Right cardiac atrium (tissue), 5 donors: Measurements from ENCODE around the gene SRSF7. TPM values are rescaled to one million over a fixed set of nuclear protein-coding genes. Genes with fewer than 3 reads are reported as not detected.
A peak's percentile ranks its signal among the peaks of the same experiment; 100 is the strongest.
"Not testable (repeated sequence)": the region's sequence is repeated elsewhere in the genome, so short reads cannot be mapped to it uniquely, and the experiment has no call there.

ENCODE experiments used
- ATAC-seq, 2 donors: fragments of 200-7000 bp; cut with Tn5 transposase; one replicate each; pipeline versions ENCODE4 v1.8.0 to v1.9.1; 2020; ENCODE audit warnings: moderate library complexity in 2 of 2, mild to moderate bottlenecking in 1 of 2
- DNase-seq, 3 donors: peaks; one replicate each; pipeline ENCODE4 v3.0.0-alpha.2; 2020
- H3K27ac ChIP-seq: one replicate; pipeline ENCODE4 v1.5.1; 2013; ENCODE audit warnings: mild to moderate bottlenecking, low read length, control low read depth, moderate library complexity
- H3K27me3 ChIP-seq: one replicate; pipeline ENCODE4 v1.6.1; 2013; ENCODE audit not compliant: control insufficient read depth, insufficient read depth
- H3K4me1 ChIP-seq: one replicate; pipeline ENCODE4 v1.6.1; 2013; ENCODE audit warnings: low read length; ENCODE audit not compliant: control insufficient read depth, insufficient read depth
- H3K4me3 ChIP-seq: one replicate; pipeline ENCODE4 v1.5.1; 2013; ENCODE audit warnings: low read length, control low read depth
- H3K9me3 ChIP-seq: one replicate; pipeline ENCODE4 v1.6.1; 2013; ENCODE audit warnings: low read length; ENCODE audit not compliant: control insufficient read depth
- WGBS: extraction: QIAGEN DNeasy Blood & Tissue Kit; methylation state at CpG from one replicate; pipeline ENCODE4 v1.1.7; 2013; 5-methylcytosine and 5-hydroxymethylcytosine counted together
- intact Hi-C, 4 donors: fragments of 100-400 bp; cut with DNase I; formaldehyde crosslinking; loops; one replicate each; pipeline versions ENCODE4 v1.11.0 to v1.14.0; 2022 to 2023
- polyA plus RNA-seq: library from polyadenylated mRNA; stranded (reverse); fragments of 200-250 nt; gene quantifications from one replicate; pipeline ENCODE4 v1.2.3, GENCODE V29; 2013
- total RNA-seq, 4 donors: library from RNA; stranded (reverse); fragmentation: NEBNext Ultra II Directional; extraction: Animal tissue kit (Norgen Biotek cat#: 25700); gene quantifications; one replicate each; pipeline ENCODE4 v1.2.1, GENCODE V29; 2021
- donor health status: healthy with polysubstance abuse.
- donor health status: DM: no; HTN: yes; CAD: no.
- donor health status: DM: no; HTN: no; CAD: no.
- donor health status: DM: no; HTN: yes; CAD: no; lungs with severe emphysema.
- donor health status: DM: yes; HTN: yes; CAD: no.

SRSF7 gene
- total and polyA plus RNA-seq, 5 donors = 51.1 to 87.1 (median 61.0) TPM

- Histone ChIP-seq H3K4me1 (peaks cover 3% of the 10 kb centered on the region), H3K9me3 (no peaks in the 10 kb centered on the region), H3K27me3 (no peaks in the 10 kb centered on the region), H3K27ac (no peak overlapping the region), H3K4me3 (no peak overlapping the region)
- DNase-seq = no peak
- intact Hi-C loops = loop anchor here in 1 of 4 donors (5.0 to 10.0 kb wide), 2 partner anchors 162 to 209 kb away; no protein-coding TSS in a partner anchor
- 82% methylated on average over 3 of the region's 3 CpGs for WGBS
- ATAC-seq = no peak
Observed at GRCh38 chr2:38743672-38744398, 7.3 kb downstream of the SRSF7 start.

DNA sequence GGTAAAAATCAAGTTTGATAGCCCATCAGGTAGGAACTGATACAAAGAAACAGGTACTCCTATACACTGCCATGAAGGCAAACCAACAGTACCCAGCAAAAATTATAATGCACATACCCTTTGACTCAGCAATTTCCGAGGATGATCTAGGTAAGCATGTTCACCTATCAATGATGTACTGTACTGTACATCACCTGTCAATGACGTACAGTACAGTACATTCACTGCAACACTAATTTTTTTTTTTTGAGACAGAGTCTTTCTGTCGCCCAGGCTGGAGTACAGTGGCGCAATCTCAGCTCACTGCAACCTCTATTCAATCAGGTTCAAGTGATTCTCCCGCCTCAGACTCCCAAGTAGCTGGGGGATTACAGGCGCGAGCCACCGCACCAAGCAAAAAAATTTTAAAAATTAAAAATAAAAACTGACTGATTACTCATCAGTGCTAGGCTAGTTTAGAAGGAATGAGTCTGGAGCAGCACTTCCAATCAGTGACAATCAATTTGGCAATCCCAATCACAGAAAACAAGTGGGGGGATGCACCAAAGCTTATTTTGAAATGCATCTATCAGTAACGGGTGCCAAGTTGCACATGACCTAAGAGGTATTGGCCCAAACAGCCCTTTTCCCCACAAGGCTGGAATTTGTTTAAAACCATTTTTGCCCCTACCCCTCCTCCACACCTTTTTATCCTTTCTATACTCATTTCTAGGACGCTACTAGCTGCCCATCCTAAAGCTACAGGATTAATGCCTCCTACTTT lies 8.2 kb downstream of the SRSF7 start:
- Histone ChIP-seq H3K4me3 (no peak overlapping the region), H3K27ac (no peak overlapping the region), H3K27me3 (no peaks in the 10 kb centered on the region), H3K9me3 (no peaks in the 10 kb centered on the region), H3K4me1 (peaks cover 3% of the 10 kb centered on the region)
- intact Hi-C loops = loop anchor here in 1 of 4 donors (5.0 to 10.0 kb wide), 2 partner anchors 161 to 208 kb away; no protein-coding TSS in a partner anchor
- WGBS = 83% methylated on average over 10 of the region's 10 CpGs
- no peak for DNase-seq
- ATAC-seq = no peak

DNA sequence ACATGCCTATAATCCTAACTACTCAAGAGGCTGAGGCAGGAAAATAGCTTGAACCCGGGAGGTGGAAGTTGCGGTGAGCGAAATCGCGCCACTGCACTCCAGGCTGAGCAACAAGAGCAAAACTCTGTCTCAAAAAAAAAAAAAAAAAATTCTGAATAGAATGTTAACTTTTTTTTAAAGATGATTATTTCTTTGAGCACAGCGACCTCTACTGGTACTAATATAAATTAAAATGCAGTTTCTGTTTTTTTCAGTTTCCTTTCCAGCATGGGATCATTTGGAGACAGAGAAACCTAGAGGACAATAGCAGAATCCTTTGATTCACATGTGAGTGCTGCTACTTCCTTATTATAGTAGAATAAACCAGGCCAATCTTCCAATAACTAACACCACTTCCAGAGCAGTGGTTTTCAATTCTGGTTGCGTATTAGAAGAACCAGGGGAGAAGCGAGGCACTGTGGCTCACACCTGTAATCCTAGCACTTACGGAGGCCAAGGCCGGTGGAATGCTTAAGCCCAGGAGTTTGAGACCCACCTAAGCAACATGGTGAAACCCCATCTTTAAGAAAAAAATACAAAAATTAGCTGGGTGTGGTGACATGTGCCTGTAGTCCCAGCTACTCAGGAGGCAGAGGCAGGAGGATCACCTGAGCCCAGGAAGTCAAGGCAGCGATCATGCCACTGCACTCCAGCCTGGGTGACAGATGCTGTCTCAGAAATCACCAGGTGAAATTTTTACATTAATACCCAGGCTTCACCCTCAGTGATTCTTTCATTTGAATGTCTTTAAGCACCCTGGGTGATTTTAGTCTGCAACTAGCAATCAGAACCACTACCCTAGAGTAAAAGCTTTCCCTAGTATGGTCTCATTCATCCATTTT lies 10.1 kb downstream of the SRSF7 start:
- WGBS = 57% methylated on average over 11 of the region's 11 CpGs
- H3K27ac ChIP-seq = no peak overlapping the region
- intact Hi-C loops = loop anchor here in 1 of 4 donors (5.0 to 10.0 kb wide), 2 partner anchors 159 to 206 kb away; no protein-coding TSS in a partner anchor
- no peak overlapping the region for H3K4me3 ChIP-seq
- H3K27me3 ChIP-seq = no peaks in the 10 kb centered on the region
- peaks cover 3% of the 10 kb centered on the region for H3K4me1 ChIP-seq
- ATAC-seq = peak; percentile 9 to 18
- H3K9me3 ChIP-seq = no peaks in the 10 kb centered on the region
- peak in 2 of 3 donors; percentile 42 to 62 for DNase-seq

GRCh38 chr2:38739524-38739923 lies 11.6 kb downstream of the SRSF7 start:
- H3K27ac ChIP-seq = no peak overlapping the region
- no peaks in the 10 kb centered on the region for H3K27me3 ChIP-seq
- ATAC-seq (no peak), DNase-seq (no peak)
- H3K4me3 ChIP-seq = no peak overlapping the region
- intact Hi-C loops = loop anchor here in 2 of 4 donors (10.0 kb wide), 2 partner anchors 205 to 415 kb away; no protein-coding TSS in a partner anchor
- 98% methylated on average over 2 of the region's 2 CpGs for whole genome bisulfite sequencing
- H3K9me3 ChIP-seq = no peaks in the 10 kb centered on the region
- H3K4me1 ChIP-seq = peaks cover 5% of the 10 kb centered on the region

DNA sequence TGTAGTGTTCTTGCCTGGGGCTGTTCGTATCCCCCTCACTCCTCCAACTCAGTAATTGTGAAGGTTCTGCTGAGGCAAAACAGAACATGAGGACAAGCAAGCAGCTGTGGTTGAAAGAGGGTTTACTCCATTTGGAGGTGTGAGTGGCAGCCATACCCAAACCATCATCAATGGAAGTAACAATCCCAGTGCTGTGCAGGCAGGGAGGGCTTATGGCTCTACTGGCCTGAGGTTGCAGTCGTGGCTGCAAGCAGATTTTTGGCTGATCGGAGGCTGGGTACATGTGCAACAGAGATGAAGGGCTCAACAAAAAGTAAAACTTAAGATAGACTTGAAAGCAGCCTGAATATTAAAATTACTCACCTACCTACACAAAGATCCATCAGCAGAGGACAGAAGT lies 13.2 kb downstream of the SRSF7 start:
- H3K27ac ChIP-seq = no peak overlapping the region
- H3K27me3 ChIP-seq = no peaks in the 10 kb centered on the region
- whole genome bisulfite sequencing = 91% methylated on average over 3 of the region's 3 CpGs
- intact Hi-C loops = loop anchor here in 2 of 4 donors (10.0 kb wide), 2 partner anchors 203 to 413 kb away; no protein-coding TSS in a partner anchor
- H3K4me1 ChIP-seq = peaks cover 2% of the 10 kb centered on the region
- DNase-seq (no peak), ATAC-seq (no peak)
- no peaks in the 10 kb centered on the region for H3K9me3 ChIP-seq
- no peak overlapping the region for H3K4me3 ChIP-seq

DNA sequence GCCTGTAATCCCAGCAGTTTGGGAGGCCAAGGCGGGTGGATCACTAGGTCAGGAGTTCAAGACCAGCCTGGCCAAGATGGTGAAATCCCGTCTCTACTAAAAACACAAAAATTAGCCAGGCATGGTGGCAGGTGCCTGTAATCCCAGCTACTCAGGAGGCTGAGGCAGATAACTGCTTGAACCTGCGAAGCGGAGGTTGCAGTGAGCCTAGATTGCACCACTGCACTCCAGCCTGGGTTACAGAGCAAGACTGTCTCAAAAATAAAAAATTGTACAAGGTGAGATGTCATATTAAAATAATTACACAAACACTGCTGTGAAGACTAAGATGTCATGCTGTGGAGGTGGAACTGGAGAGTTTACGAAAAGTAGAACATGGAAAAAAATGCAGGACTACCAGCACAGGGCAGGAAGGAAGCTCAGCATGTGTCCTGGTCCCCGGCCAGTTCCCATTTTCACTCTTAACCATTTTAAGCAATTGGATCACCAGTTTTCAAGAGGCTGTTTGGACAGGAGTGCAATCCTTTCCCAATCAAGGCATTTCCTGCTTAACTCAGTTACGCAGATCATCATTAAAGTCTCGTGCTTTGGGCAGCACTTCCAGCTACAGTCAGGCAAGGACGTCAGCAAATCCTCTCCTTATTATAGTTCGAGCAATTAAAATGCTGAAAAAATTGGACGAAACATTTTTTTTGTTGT lies 14.0 kb downstream of the SRSF7 start:
- DNase-seq = peak in 1 of 3 donors; percentile 52
- not testable (repeated sequence) for H3K4me1 ChIP-seq

GRCh38 chr2:38735999-38736320 lies 15.2 kb downstream of the SRSF7 start:
- DNase-seq = no peak
- no peak overlapping the region for H3K27ac ChIP-seq
- no peaks in the 10 kb centered on the region for H3K27me3 ChIP-seq
- ATAC-seq = peak in 1 of 2 donors; percentile 1
- intact Hi-C loops = loop anchor here in 2 of 4 donors (10.0 kb wide), 2 partner anchors 201 to 411 kb away; no protein-coding TSS in a partner anchor
- no peaks in the 10 kb centered on the region for H3K9me3 ChIP-seq
- WGBS = 56% methylated on average over 4 of the region's 4 CpGs
- peaks cover 2% of the 10 kb centered on the region for H3K4me1 ChIP-seq
- no peak overlapping the region for H3K4me3 ChIP-seq

More for the DNA sequence above, 14.0 kb downstream of the SRSF7 start:
- ATAC-seq = peak; percentile 30 to 52
- H3K9me3 ChIP-seq, H3K4me3 ChIP-seq, H3K27me3 ChIP-seq, H3K27ac ChIP-seq: not testable (repeated sequence)
- WGBS = 63% methylated on average over 11 of the region's 11 CpGs
- intact Hi-C loops = loop anchor here in 2 of 4 donors (10.0 kb wide), 2 partner anchors 202 to 412 kb away; no protein-coding TSS in a partner anchor

DNA sequence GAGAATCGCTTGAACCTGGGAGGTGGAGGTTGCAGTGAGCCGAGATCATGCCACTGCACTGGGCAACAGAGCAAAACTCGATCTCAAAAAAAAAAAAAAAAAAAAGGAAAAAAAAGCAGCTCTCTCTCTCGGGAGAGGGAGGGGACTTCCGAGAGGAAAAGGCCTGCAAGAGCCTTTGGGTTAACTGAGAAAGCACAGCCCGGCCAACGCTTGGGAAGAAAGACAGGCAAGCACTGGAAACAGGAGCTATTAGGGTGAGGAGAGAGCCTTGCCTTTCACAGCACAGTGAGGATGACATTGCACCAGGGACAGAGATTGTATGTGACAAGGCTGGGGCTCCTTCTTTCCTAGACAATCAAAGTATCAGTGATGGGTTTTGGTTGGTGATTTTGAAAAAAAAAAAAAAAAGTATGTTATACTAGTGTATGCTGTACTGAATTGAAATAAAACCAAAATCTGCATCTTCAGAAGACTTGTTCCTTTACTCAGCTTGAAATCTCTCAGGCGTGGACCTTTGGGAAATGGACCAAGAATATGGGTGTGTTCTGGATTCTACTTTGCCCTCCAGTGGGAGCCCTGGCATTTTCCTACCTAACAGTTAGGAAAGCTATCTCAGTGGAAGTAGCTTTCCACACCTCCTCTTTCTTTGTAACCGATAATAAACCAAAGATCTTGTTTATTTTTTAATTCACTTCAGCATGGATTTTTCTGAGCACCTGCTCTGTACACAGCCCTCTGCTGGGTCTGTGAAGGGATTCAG lies 16.7 kb downstream of the SRSF7 start:
- Histone ChIP-seq H3K9me3 (no peaks in the 10 kb centered on the region), H3K27me3 (no peaks in the 10 kb centered on the region), H3K27ac (no peak overlapping the region), H3K4me3 (no peak overlapping the region), H3K4me1 (peaks cover 2% of the 10 kb centered on the region)
- intact Hi-C loops = loop anchor here in 3 of 4 donors (5.0 to 10.0 kb wide), 4 partner anchors 152 to 417 kb away; no protein-coding TSS in a partner anchor
- DNase-seq (peak in 2 of 3 donors; percentile 59 to 66), ATAC-seq (peak; percentile 47 to 67)
- 53% methylated on average over 9 of the region's 9 CpGs for WGBS

DNA sequence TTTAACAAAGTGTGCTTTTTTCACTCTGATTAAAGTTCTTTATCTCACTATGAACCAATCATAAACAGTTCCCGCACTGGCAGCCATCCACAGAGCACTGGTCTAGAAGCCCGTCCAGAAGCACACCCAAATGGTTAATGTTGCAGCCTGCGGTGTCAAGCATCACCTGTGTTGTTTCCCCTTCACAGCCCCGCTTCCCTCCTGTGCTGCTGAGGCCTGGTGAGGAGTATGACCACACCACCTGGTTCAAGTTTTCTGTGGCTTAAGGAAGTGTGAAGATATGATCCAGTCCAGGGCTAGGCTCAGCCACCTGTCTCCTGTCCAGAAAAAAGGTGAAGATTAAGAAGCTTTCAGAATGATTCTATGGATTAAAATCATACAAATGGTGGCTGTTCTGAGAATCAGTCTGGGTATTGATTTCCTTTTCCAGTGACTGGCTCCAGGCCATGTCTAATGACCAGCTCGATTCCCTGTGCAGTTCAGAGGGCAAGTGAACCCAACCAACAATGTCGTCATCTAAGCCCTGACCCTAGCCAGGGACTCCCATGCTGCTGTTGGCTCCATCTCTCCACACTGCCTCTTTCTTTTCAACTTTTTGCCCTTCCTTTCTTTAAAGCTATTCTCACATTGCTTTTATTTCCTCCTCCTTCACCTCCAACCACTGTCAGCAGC lies 17.7 kb downstream of the SRSF7 start:
- Histone ChIP-seq H3K4me3 (no peak overlapping the region), H3K27me3 (no peaks in the 10 kb centered on the region), H3K9me3 (no peaks in the 10 kb centered on the region), H3K4me1 (peaks cover 2% of the 10 kb centered on the region), H3K27ac (no peak overlapping the region)
- intact Hi-C loops = loop anchor here in 3 of 4 donors (5.0 to 10.0 kb wide), 4 partner anchors 151 to 416 kb away; no protein-coding TSS in a partner anchor
- DNase-seq (no peak), ATAC-seq (no peak)
- 76% methylated on average over 6 of the region's 6 CpGs for WGBS
